Skeletal muscle tissue (tissue), 4 donors: ENCODE results near the gene VEGFA. TPM values are rescaled to one million over a fixed set of nuclear protein-coding genes. Genes with fewer than 3 reads are reported as not detected.

Source experiments
- H3K27ac ChIP-seq: one replicate; pipeline ENCODE4 v1.7.0; 2013; ENCODE audit warnings: mild to moderate bottlenecking, low read depth, low read length, inconsistent platforms
- H3K27me3 ChIP-seq, 3 donors: one replicate each; pipeline ENCODE4 v1.7.0; 2013; ENCODE audit warnings: low read length in 3 of 3; ENCODE audit not compliant: control insufficient read depth in 3 of 3, insufficient read depth in 3 of 3
- H3K36me3 ChIP-seq, 3 donors: one replicate each; pipeline ENCODE4 v1.7.0; 2013; ENCODE audit warnings: low read length in 3 of 3; ENCODE audit not compliant: control insufficient read depth in 3 of 3, insufficient read depth in 3 of 3
- H3K4me1 ChIP-seq, 3 donors: one replicate each; pipeline ENCODE4 v1.7.0; 2013; ENCODE audit warnings: low read length in 3 of 3, mild to moderate bottlenecking in 3 of 3; ENCODE audit not compliant: control insufficient read depth in 3 of 3, insufficient read depth in 3 of 3
- H3K4me3 ChIP-seq, 3 donors: one replicate each; pipeline ENCODE4 v1.7.0; 2013; ENCODE audit warnings: low read length in 3 of 3
- H3K9ac ChIP-seq, 3 donors: one replicate each; pipeline ENCODE4 v1.7.0; 2013; ENCODE audit warnings: low read length in 3 of 3, mild to moderate bottlenecking in 3 of 3, moderate library complexity in 2 of 3, low read depth in 1 of 3
- H3K9me3 ChIP-seq, 3 donors: one replicate each; pipeline ENCODE4 v1.7.0; 2013; ENCODE audit warnings: low read length in 3 of 3; ENCODE audit not compliant: control insufficient read depth in 3 of 3
- total RNA-seq: library from RNA; depleted of rRNA; stranded (reverse); fragments of >200 nt; gene quantifications from one replicate; pipeline ENCODE4 v1.2.3, GENCODE V29; 2014
- donor health status: Osteomylitis.

Gene VEGFA
- total RNA-seq, 1 donor from 2014 or later: 36.5 TPM

DNA sequence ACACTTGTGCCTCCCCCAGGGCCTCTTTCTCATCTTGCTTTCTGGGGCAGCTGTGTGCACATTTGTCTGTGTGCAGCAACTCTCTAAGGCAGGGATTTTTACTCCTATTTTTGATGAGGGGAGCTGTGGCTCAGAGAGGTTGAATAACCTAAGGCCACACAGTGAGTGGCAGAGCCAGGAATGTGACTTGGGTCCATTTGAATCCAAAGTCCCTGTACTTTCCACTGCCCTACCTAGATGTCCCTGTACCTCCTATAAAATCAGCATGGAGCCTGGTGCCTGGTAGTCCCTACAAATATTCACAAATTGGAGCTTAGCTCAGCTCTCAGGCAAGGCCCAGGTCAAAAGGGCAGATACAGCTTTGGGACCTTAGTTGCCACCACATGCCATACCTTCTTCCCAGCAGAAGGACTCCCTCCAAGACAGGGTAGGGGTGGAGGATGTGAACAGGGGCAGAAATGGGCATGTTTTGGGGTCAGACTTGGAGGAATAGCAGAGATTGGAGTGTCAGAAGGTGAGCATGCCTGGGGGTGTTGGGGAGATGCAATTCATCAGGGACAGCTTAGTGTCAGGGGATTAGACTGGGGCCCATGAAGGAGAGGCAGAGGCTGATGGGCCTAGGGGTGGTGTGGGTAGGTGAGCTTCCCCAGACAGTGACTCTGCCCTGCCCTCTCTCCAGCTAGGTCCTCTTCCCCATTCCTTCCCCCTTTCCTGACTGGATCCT, 4.1 kb upstream of the VEGFA start:
- H3K9me3 ChIP-seq: no peaks in the 10 kb centered on the region
- H3K36me3 ChIP-seq: no peaks in the 10 kb centered on the region

DNA sequence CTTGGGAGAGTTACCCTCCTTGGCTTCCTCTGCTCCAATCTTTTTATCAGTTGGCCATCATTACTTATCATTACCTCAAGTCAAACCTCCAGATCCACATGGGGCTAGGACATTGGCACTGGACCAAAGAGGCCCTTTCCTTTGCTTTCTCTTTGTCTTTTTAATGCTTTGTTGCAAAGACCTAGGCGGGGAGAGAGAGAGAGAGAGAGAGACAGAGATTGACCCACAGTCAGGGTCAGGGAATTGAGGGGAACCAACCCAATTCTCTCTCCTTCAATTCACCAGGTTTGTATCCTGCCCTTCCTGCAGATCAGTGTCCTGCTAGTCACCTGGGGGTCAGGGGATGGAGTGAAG, 3.5 kb upstream of the VEGFA start:
- Histone ChIP-seq H3K4me1 (peaks cover 4 to 16% (median 13%) of the 10 kb centered on the region in 3 donors), H3K36me3 (peaks cover 0 to 5% (median 0%) of the 10 kb centered on the region in 3 donors), H3K4me3 (no peak overlapping the region), H3K27me3 (no peaks in the 10 kb centered on the region), H3K27ac (no peak overlapping the region), H3K9me3 (no peaks in the 10 kb centered on the region), H3K9ac (no peak overlapping the region)

More for the DNA sequence above, 4.1 kb upstream of the VEGFA start:
- Histone ChIP-seq H3K9ac (no peak overlapping the region), H3K4me3 (no peak overlapping the region), H3K27me3 (no peaks in the 10 kb centered on the region), H3K27ac (no peak overlapping the region), H3K4me1 (peaks cover 4 to 15% (median 13%) of the 10 kb centered on the region in 3 donors)

DNA sequence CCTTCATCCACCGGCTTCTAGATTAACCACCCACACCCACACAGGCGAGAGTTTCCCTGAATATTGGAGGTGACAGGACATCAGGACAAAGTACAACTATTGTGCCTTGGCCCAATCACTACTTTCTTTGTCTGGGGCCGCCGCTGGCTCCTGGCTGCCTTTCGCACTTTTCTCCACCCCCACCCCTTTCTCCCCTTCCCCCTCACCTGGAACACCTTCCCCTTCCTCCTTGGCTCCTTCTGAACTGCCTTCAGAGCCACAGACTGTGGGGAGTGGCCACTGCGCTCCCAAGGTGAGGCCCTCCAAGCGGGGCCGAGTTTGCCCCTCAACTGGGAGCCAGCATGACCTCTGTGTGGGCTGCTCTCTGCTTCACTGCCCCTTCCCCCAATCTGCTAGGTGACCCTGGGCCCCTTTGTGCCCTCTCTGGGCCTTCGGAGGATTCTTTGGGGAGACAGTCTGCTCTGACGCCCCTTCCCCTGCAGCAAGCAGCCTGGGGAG, 3.0 kb upstream of the VEGFA start:
- Histone ChIP-seq H3K4me1 (peaks cover 6 to 19% (median 13%) of the 10 kb centered on the region in 3 donors), H3K9me3 (no peaks in the 10 kb centered on the region), H3K36me3 (peaks cover 0 to 7% (median 0%) of the 10 kb centered on the region in 3 donors), H3K9ac (peak overlapping the region in 1 of 3 donors; percentile 25), H3K4me3 (no peak overlapping the region), H3K27me3 (no peaks in the 10 kb centered on the region), H3K27ac (no peak overlapping the region)

DNA sequence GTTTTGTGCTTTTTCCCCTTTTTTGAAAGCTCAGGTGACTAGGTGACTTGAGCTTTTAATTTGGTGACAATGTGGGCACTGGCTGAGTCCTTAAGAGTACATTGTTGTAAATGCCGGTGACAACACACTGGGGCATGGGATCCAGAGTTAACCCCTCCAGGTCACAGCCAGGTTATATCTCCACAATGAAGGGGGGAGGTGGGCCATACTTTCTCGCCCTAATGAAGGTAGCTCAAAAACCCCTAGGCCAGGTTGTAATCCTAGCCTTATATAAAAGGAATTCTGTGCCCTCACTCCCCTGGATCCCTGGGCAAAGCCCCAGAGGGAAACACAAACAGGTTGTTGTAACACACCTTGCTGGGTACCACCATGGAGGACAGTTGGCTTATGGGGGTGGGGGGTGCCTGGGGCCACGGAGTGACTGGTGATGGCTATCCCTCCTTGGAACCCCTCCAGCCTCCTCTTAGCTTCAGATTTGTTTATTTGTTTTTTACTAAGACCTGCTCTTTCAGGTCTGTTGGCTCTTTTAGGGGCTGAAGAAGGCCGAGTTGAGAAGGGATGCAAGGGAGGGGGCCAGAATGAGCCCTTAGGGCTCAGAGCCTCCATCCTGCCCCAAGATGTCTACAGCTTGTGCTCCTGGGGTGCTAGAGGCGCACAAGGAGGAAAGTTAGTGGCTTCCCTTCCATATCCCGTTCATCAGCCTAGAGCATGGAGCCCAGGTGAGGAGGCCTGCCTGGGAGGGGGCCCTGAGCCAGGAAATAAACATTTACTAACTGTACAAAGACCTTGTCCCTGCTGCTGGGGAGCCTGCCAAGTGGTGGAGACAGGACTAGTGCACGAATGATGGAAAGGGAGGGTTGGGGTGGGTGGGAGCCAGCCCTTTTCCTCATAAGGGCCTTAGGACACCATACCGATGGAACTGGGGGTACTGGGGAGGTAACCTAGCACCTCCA, 2.2 kb upstream of the VEGFA start:
- Histone ChIP-seq H3K9me3 (no peaks in the 10 kb centered on the region), H3K9ac (no peak overlapping the region), H3K4me3 (no peak overlapping the region), H3K36me3 (peaks cover 0 to 13% (median 0%) of the 10 kb centered on the region in 3 donors), H3K27ac (no peak overlapping the region), H3K4me1 (peaks cover 14 to 28% (median 16%) of the 10 kb centered on the region in 3 donors), H3K27me3 (no peaks in the 10 kb centered on the region)

DNA sequence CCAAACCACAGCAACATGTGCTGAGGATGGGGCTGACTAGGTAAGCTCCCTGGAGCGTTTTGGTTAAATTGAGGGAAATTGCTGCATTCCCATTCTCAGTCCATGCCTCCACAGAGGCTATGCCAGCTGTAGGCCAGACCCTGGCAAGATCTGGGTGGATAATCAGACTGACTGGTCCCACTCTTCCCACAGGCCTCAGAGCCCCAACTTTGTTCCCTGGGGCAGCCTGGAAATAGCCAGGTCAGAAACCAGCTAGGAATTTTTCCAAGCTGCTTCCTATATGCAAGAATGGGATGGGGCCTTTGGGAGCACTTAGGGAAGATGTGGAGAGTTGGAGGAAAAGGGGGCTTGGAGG, 1.5 kb upstream of the VEGFA start:
- H3K36me3 ChIP-seq: peaks cover 0 to 18% (median 0%) of the 10 kb centered on the region in 3 donors
- no peaks in the 10 kb centered on the region for H3K9me3 ChIP-seq
- H3K27ac ChIP-seq: peak overlapping the region; percentile 97
- H3K4me3 ChIP-seq: no peak overlapping the region
- H3K4me1 ChIP-seq: peaks cover 18 to 34% (median 21%) of the 10 kb centered on the region in 3 donors
- no peak overlapping the region for H3K9ac ChIP-seq
- no peaks in the 10 kb centered on the region for H3K27me3 ChIP-seq

DNA sequence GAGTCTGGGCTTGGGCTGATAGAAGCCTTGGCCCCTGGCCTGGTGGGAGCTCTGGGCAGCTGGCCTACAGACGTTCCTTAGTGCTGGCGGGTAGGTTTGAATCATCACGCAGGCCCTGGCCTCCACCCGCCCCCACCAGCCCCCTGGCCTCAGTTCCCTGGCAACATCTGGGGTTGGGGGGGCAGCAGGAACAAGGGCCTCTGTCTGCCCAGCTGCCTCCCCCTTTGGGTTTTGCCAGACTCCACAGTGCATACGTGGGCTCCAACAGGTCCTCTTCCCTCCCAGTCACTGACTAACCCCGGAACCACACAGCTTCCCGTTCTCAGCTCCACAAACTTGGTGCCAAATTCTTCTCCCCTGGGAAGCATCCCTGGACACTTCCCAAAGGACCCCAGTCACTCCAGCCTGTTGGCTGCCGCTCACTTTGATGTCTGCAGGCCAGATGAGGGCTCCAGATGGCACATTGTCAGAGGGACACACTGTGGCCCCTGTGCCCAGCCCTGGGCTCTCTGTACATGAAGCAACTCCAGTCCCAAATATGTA, 957 bp upstream of the VEGFA start:
- Histone ChIP-seq H3K27me3 (no peaks in the 10 kb centered on the region), H3K27ac (peak overlapping the region; percentile 97), H3K4me3 (peak overlapping the region in 1 of 3 donors; percentile 13), H3K9ac (peak overlapping the region in 2 of 3 donors; percentile 85 to 98), H3K9me3 (no peaks in the 10 kb centered on the region), H3K36me3 (peaks cover 0 to 23% (median 0%) of the 10 kb centered on the region in 3 donors), H3K4me1 (peaks cover 24 to 39% (median 26%) of the 10 kb centered on the region in 3 donors)

DNA sequence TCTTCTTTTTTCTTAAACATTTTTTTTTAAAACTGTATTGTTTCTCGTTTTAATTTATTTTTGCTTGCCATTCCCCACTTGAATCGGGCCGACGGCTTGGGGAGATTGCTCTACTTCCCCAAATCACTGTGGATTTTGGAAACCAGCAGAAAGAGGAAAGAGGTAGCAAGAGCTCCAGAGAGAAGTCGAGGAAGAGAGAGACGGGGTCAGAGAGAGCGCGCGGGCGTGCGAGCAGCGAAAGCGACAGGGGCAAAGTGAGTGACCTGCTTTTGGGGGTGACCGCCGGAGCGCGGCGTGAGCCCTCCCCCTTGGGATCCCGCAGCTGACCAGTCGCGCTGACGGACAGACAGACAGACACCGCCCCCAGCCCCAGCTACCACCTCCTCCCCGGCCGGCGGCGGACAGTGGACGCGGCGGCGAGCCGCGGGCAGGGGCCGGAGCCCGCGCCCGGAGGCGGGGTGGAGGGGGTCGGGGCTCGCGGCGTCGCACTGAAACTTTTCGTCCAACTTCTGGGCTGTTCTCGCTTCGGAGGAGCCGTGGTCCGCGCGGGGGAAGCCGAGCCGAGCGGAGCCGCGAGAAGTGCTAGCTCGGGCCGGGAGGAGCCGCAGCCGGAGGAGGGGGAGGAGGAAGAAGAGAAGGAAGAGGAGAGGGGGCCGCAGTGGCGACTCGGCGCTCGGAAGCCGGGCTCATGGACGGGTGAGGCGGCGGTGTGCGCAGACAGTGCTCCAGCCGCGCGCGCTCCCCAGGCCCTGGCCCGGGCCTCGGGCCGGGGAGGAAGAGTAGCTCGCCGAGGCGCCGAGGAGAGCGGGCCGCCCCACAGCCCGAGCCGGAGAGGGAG, 580 bp downstream of the VEGFA start:
- Histone ChIP-seq H3K4me3 (peak overlapping the region; percentile 82 to 94 (median 90)), H3K9me3 (no peaks in the 10 kb centered on the region), H3K27me3 (no peaks in the 10 kb centered on the region), H3K36me3 (peaks cover 0 to 38% (median under 1%) of the 10 kb centered on the region in 3 donors), H3K4me1 (peaks cover 39 to 55% (median 40%) of the 10 kb centered on the region in 3 donors), H3K27ac (peak overlapping the region; percentile 97), H3K9ac (peak overlapping the region; percentile 98 to 100 (median 99))

DNA sequence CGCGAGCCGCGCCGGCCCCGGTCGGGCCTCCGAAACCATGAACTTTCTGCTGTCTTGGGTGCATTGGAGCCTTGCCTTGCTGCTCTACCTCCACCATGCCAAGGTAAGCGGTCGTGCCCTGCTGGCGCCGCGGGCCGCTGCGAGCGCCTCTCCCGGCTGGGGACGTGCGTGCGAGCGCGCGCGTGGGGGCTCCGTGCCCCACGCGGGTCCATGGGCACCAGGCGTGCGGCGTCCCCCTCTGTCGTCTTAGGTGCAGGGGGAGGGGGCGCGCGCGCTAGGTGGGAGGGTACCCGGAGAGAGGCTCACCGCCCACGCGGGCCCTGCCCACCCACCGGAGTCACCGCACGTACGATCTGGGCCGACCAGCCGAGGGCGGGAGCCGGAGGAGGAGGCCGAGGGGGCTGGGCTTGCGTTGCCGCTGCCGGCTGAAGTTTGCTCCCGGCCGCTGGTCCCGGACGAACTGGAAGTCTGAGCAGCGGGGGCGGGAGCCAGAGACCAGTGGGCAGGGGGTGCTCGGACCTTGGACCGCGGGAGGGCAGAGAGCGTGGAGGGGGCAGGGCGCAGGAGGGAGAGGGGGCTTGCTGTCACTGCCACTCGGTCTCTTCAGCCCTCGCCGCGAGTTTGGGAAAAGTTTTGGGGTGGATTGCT, 1.3 kb downstream of the VEGFA start:
- peak overlapping the region; percentile 82 to 94 (median 90) for H3K4me3 ChIP-seq
- peak overlapping the region; percentile 98 to 100 (median 99) for H3K9ac ChIP-seq
- H3K27ac ChIP-seq: peak overlapping the region; percentile 97
- H3K4me1 ChIP-seq: peaks cover 45 to 62% (median 47%) of the 10 kb centered on the region in 3 donors
- peaks cover 0 to 43% (median 5%) of the 10 kb centered on the region in 3 donors for H3K36me3 ChIP-seq
- no peaks in the 10 kb centered on the region for H3K9me3 ChIP-seq
- no peaks in the 10 kb centered on the region for H3K27me3 ChIP-seq
